DND-41 (cell line): Measurements from ENCODE around the gene SON.

Source experiments
- CTCF ChIP-seq: IDR thresholded peaks from 2 replicates; pipeline ENCODE4 v1.5.1; 2012; ENCODE audit warnings: borderline replicate concordance, low read length, moderate library complexity, mild to moderate bottlenecking; ENCODE audit not compliant: poor library complexity, severe bottlenecking; ENCODE audit errors: extremely low read depth
- EZH2 ChIP-seq: IDR thresholded peaks from 3 replicates; pipeline ENCODE4 v1.6.1; 2012; ENCODE audit warnings: borderline replicate concordance, low read depth, mild to moderate bottlenecking, moderate library complexity, low read length, inconsistent platforms; ENCODE audit not compliant: severe bottlenecking

- no peak for TF ChIP-seq CTCF
- no peak for TF ChIP-seq EZH2
Measured at GRCh38 chr21:33541756-33542639, 840 bp upstream of the SON start, which contains the start of gene GART.
